Retinal pigment epithelial cell (primary cell): ENCODE data around the gene TDRD1.

Experiments
- DNase-seq: peaks from one replicate; pipeline ENCODE4 v3.0.0-alpha.2; 2010; ENCODE audit warnings: low read depth
- H3K4me3 ChIP-seq: 2 replicates; pipeline ENCODE4 v1.5.1; 2011; ENCODE audit warnings: mild to moderate bottlenecking, low read length, control low read depth, moderate library complexity
- CTCF ChIP-seq: conservative IDR thresholded peaks from 2 replicates; pipeline ENCODE4 v1.5.1; 2011; ENCODE audit warnings: low read depth, low read length, control low read depth, inconsistent platforms

Gene TDRD1

GRCh38 chr10:114278140-114278883 is 99.2 kb downstream of the TDRD1 start:
- no peak for DNase-seq
- no peak for TF ChIP-seq CTCF
- H3K4me3 ChIP-seq: no peak overlapping the region

GRCh38 chr10:114278884-114279191 is 99.7 kb downstream of the TDRD1 start:
- H3K4me3 ChIP-seq: no peak overlapping the region
- TF ChIP-seq CTCF: no peak
- no peak for DNase-seq

GRCh38 chr10:114279289-114279688 is 100.1 kb downstream of the TDRD1 start:
- no peak for DNase-seq
- H3K4me3 ChIP-seq: no peak overlapping the region
- no peak for TF ChIP-seq CTCF

- DNase-seq: no peak
- H3K4me3 ChIP-seq: no peak overlapping the region
- TF ChIP-seq CTCF: no peak
These were observed 100.9 kb downstream of the TDRD1 start for GRCh38 chr10:114279901-114280644.

- DNase-seq: no peak
- H3K4me3 ChIP-seq: no peak overlapping the region
- TF ChIP-seq CTCF: no peak
These were observed 101.9 kb downstream of the TDRD1 start for GRCh38 chr10:114281006-114281405.

- no peak for TF ChIP-seq CTCF
- DNase-seq: no peak
- no peak overlapping the region for H3K4me3 ChIP-seq
These were observed 102.3 kb downstream of the TDRD1 start for GRCh38 chr10:114281461-114281860.
